Keratinocyte (primary cell): ENCODE results near the gene CCDC63.

Experiments used
- EZH2 ChIP-seq: IDR thresholded peaks from one replicate; pipeline ENCODE4 v1.6.1; 2012; ENCODE audit warnings: inconsistent platforms, mild to moderate bottlenecking, low read length, moderate library complexity
- TF ChIP-seq, protein P1 (sequence below), 3 experiments: IDR thresholded peaks in 1 of 3; conservative IDR thresholded peaks in 1 of 3; optimal IDR thresholded peaks in 1 of 3; 2 replicates in 2 of 3; 3 replicates in 1 of 3; pipeline versions ENCODE3 to v1.5.1; 2011; ENCODE audit warnings: low read length in 3 of 3, mild to moderate bottlenecking in 3 of 3, moderate library complexity in 2 of 3, control low read depth in 1 of 3, inconsistent platforms in 1 of 3; ENCODE audit not compliant: insufficient read depth in 2 of 3; ENCODE audit errors: extremely low read depth in 1 of 3

DNA sequence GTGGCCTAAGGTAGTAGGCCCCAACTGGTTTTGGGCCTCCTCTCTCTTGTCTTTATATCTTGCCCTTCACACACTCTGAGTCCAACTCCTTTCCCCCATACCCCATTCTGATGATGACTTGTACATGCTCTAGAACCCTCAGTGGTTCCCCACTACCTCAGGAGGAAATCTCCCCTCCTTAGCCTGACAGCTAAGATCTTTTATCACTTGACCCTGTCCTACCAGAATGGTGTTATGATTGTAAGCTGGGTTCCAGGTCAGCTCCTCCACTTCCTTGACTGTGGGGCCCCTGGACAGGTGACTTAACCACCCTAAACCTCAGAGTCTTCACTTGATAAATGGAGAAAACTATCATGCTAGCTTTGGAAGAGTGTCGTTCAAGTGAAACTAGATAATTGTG is 83.0 kb downstream of the CCDC63 start:
- TF ChIP-seq, protein P1, sequence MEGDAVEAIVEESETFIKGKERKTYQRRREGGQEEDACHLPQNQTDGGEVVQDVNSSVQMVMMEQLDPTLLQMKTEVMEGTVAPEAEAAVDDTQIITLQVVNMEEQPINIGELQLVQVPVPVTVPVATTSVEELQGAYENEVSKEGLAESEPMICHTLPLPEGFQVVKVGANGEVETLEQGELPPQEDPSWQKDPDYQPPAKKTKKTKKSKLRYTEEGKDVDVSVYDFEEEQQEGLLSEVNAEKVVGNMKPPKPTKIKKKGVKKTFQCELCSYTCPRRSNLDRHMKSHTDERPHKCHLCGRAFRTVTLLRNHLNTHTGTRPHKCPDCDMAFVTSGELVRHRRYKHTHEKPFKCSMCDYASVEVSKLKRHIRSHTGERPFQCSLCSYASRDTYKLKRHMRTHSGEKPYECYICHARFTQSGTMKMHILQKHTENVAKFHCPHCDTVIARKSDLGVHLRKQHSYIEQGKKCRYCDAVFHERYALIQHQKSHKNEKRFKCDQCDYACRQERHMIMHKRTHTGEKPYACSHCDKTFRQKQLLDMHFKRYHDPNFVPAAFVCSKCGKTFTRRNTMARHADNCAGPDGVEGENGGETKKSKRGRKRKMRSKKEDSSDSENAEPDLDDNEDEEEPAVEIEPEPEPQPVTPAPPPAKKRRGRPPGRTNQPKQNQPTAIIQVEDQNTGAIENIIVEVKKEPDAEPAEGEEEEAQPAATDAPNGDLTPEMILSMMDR (optimal IDR thresholded peaks at IDR 0.05 in 1 of 3, IDR thresholded peaks at IDR 0.05 in 1 of 3, conservative IDR thresholded peaks at IDR 0.05 in 1 of 3; ENCODE audit: extremely low read depth in 1 of 3, insufficient read depth in 2 of 3, low read length in 3 of 3), result no peak
- TF ChIP-seq EZH2, result no peak
